SK-N-SH (cell line): Measurements from ENCODE around the gene BBOX1.

Experiments used
- CTCF ChIP-seq: fragments of 200-600 bp; sonication (generic); IDR thresholded peaks from 2 replicates; pipeline ENCODE4 v1.6.1; 2017; ENCODE audit warnings: antibody characterized with exemption, mild to moderate bottlenecking, moderate library complexity
- TAF1 ChIP-seq: IDR thresholded peaks from 2 replicates; pipeline ENCODE4 v1.6.1; 2012; ENCODE audit warnings: low read depth, mild to moderate bottlenecking, low read length, moderate library complexity, borderline replicate concordance
- TCF12 ChIP-seq: IDR thresholded peaks from 2 replicates; pipeline ENCODE4 v1.4.0; 2012
- TF ChIP-seq, protein P1 (sequence below): IDR thresholded peaks from 2 replicates; pipeline ENCODE4 v1.4.0; 2012; ENCODE audit warnings: low read depth, borderline replicate concordance

GRCh38 chr11:27120211-27120610 lies 79.6 kb downstream of the BBOX1 start:
- TF ChIP-seq CTCF: no peak
- TF ChIP-seq TAF1: no peak
- no peak for TF ChIP-seq TCF12
- TF ChIP-seq, protein P1, sequence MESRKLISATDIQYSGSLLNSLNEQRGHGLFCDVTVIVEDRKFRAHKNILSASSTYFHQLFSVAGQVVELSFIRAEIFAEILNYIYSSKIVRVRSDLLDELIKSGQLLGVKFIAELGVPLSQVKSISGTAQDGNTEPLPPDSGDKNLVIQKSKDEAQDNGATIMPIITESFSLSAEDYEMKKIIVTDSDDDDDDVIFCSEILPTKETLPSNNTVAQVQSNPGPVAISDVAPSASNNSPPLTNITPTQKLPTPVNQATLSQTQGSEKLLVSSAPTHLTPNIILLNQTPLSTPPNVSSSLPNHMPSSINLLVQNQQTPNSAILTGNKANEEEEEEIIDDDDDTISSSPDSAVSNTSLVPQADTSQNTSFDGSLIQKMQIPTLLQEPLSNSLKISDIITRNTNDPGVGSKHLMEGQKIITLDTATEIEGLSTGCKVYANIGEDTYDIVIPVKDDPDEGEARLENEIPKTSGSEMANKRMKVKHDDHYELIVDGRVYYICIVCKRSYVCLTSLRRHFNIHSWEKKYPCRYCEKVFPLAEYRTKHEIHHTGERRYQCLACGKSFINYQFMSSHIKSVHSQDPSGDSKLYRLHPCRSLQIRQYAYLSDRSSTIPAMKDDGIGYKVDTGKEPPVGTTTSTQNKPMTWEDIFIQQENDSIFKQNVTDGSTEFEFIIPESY: no peak
